Ovary (tissue), 9 donors: Measurements from ENCODE around the gene MLPH. TPM values are rescaled to one million over a fixed set of nuclear protein-coding genes. Genes with fewer than 3 reads are reported as not detected.

Experiments used
- DNase-seq, 5 donors: peaks; one replicate each; pipeline ENCODE4 v3.0.0-alpha.2; 2019 to 2020
- H3K27ac ChIP-seq, 2 donors: fragments of 200-600 bp; one replicate each; pipeline versions ENCODE4 v1.5.1 to v1.8.0; 2019 to 2022
- H3K27me3 ChIP-seq: fragments of 200-600 bp; one replicate; pipeline ENCODE4 v1.8.0; 2022
- H3K36me3 ChIP-seq: fragments of 200-600 bp; sonication (generic); one replicate; pipeline ENCODE4 v1.5.1; 2019
- H3K4me1 ChIP-seq: one replicate; pipeline ENCODE4 v1.8.1; 2013; ENCODE audit warnings: mild to moderate bottlenecking, moderate library complexity; ENCODE audit not compliant: insufficient read depth
- H3K4me3 ChIP-seq: fragments of 200-600 bp; sonication (generic); one replicate; pipeline ENCODE4 v1.5.1; 2017
- H3K9me3 ChIP-seq, 2 donors: fragments of 200-600 bp in 1 of 2; sonication (generic) in 1 of 2; one replicate each; pipeline versions ENCODE4 v1.5.1 to v1.8.1; 2013 to 2019; ENCODE audit warnings: mild to moderate bottlenecking in 1 of 2, moderate library complexity in 1 of 2
- CTCF ChIP-seq, 3 donors: fragments of 450-650 bp in 2 of 3; fragments of 200-600 bp in 1 of 3; IDR thresholded peaks; one replicate each; pipeline versions ENCODE4 v1.5.1 to v1.8.0; 2016 to 2022; ENCODE audit warnings: antibody characterized with exemption in 3 of 3, mild to moderate bottlenecking in 1 of 3
- EP300 ChIP-seq: sonication (generic); formaldehyde crosslinking; IDR thresholded peaks from one replicate; pipeline ENCODE4 v1.6.1; 2017; ENCODE audit warnings: antibody characterized with exemption
- POLR2A ChIP-seq: fragments of 450-650 bp; IDR thresholded peaks from one replicate; pipeline ENCODE4 v1.6.1; 2017; ENCODE audit warnings: antibody characterized with exemption, mild to moderate bottlenecking, moderate library complexity
- WGBS, 3 donors: extraction: QIAGEN DNeasy Blood & Tissue Kit in 1 of 3; methylation state at CpG; one replicate each; pipeline versions ENCODE4 v1.1.5 to v1.1.7; 2013 to 2017; 5-methylcytosine and 5-hydroxymethylcytosine counted together
- intact Hi-C, 4 donors: fragments of 100-400 bp; cut with DNase I; formaldehyde crosslinking; loops; one replicate each; pipeline versions ENCODE4 v1.11.0 to v1.15.1; 2022 to 2023
- polyA plus RNA-seq, 2 donors: library from polyadenylated mRNA; stranded (reverse); fragments of 200-250 nt in 1 of 2; fragments of 350-450 nt in 1 of 2; fragmentation: Illumina TruSeq in 1 of 2; extraction: RNeasy Lipid Tissue Mini Kit (QIAGEN cat#74804) in 1 of 2; gene quantifications; one replicate each; pipeline ENCODE4 v1.2.3, GENCODE V29; 2013 to 2014
- total RNA-seq, 7 donors: library from RNA; depleted of rRNA in 2 of 7; stranded (reverse); fragments of >200 nt in 2 of 7; fragmentation: NEBNext Ultra II Directional in 3 of 7; extraction: Animal tissue kit (Norgen Biotek cat#: 25700) in 3 of 7; gene quantifications; one replicate each; pipeline versions ENCODE4 v1.1.0 to v1.2.4, GENCODE V29; 2016 to 2023
- donor health status: DM: no; HTN: no; CAD: no; lungs with moderate emphysema.
- donor health status: DM: no; HTN: no; CAD: no.
- donor health status: Bipolar disorder and iron deficiency.
- donor health status: DM: yes; HTN: yes; CAD: no.
- donor health status: DM: no; HTN: no; CAD: no.
- donor health status: DM: yes; HTN: yes; CAD: no.

The MLPH gene
- total and polyA plus RNA-seq, 9 donors: 7.8 to 67.5 (median 23.3) TPM

GRCh38 chr2:237588044-237588696 lies 101.1 kb downstream of the MLPH start:
- TF ChIP-seq CTCF (IDR thresholded peaks at IDR 0.05): no peak
- no peak for TF ChIP-seq EP300
- TF ChIP-seq POLR2A: no peak
- DNase-seq: peak in 1 of 5 donors; percentile 13

GRCh38 chr2:237590272-237591140 lies 103.5 kb downstream of the MLPH start, which contains the start of gene RAB17:
Gene RAB17, minus strand, starts transcription at chr2:237590734. Its CDS starts 4,580 bp downstream, at chr2:237586154.
- Histone ChIP-seq H3K27ac (no peak within 1 kb of the TSS), H3K4me1 (peaks cover 2% of the 10 kb centered on the region), H3K9me3 (no peaks in the 10 kb centered on the region), H3K36me3 (no peaks in the 10 kb centered on the region), H3K4me3 (no peak within 1 kb of the TSS), H3K27me3 (no peaks in the 10 kb centered on the region)
- WGBS, 3 donors: 48 to 53% (median 51%) methylated on average over 16 of the region's 16 CpGs
- peak in 3 of 5 donors; percentile 22 to 55 (median 25) for DNase-seq
- TF ChIP-seq POLR2A (no peak), EP300 (no peak), CTCF (IDR thresholded peaks at IDR 0.05) (no peak)
- intact Hi-C loops: loop anchor here in 1 of 4 donors (5.0 kb wide), 1 partner anchor 157 kb away; no protein-coding TSS in a partner anchor

More at GRCh38 chr2:237588044-237588696, 101.1 kb downstream of the MLPH start:
- Histone ChIP-seq H3K4me1 (peaks cover 2% of the 10 kb centered on the region), H3K27ac (no peak overlapping the region), H3K27me3 (no peaks in the 10 kb centered on the region), H3K4me3 (no peak overlapping the region), H3K36me3 (no peaks in the 10 kb centered on the region), H3K9me3 (no peaks in the 10 kb centered on the region)
- WGBS, 3 donors: 89 to 94% (median 93%) methylated on average over 9 of the region's 9 CpGs
- intact Hi-C loops: loop anchor here in 1 of 4 donors (10.0 kb wide), 1 partner anchor 157 kb away; no protein-coding TSS in a partner anchor

- TF ChIP-seq CTCF (IDR thresholded peaks at IDR 0.05) (no peak), EP300 (no peak), POLR2A (no peak)
- no peaks in the 10 kb centered on the region for H3K36me3 ChIP-seq
- no peaks in the 10 kb centered on the region for H3K9me3 ChIP-seq
- 75 to 78% (median 77%) methylated on average over 19 of the region's 19 CpGs for WGBS, 3 donors
- no peaks in the 10 kb centered on the region for H3K27me3 ChIP-seq
- intact Hi-C loops: loop anchor here in 1 of 4 donors (5.0 kb wide), 1 partner anchor 156 kb away; no protein-coding TSS in a partner anchor
- no peak overlapping the region for H3K27ac ChIP-seq
- H3K4me3 ChIP-seq: no peak overlapping the region
- peaks cover 2% of the 10 kb centered on the region for H3K4me1 ChIP-seq
- DNase-seq: peak in 2 of 5 donors; percentile 10 to 14
Observed at GRCh38 chr2:237591141-237591881, 104.3 kb downstream of the MLPH start.
